COLO668 (cell line): ENCODE data around the gene S100A11.

Source experiments
- DNase-seq: peaks from one replicate; lab custom pipeline; 2025; ENCODE audit not compliant: unreplicated experiment; lab: John Stamatoyannopoulos, UW

The S100A11 gene

GRCh38 chr1:152039886-152040285 lies 3.1 kb upstream of the S100A11 start:
- no peak for DNase-seq

GRCh38 chr1:152039461-152039860 lies 2.7 kb upstream of the S100A11 start:
- DNase-seq, result no peak

GRCh38 chr1:152038871-152039270 lies 2.1 kb upstream of the S100A11 start:
- DNase-seq, result no peak

- DNase-seq, result no peak
Observed at GRCh38 chr1:152035539-152036266, 1.1 kb downstream of the S100A11 start.

GRCh38 chr1:152034654-152035538 lies 1.9 kb downstream of the S100A11 start:
- peak; percentile 16 for DNase-seq

- no peak for DNase-seq
Observed at GRCh38 chr1:152034324-152034653, 2.5 kb downstream of the S100A11 start.

GRCh38 chr1:152029929-152030211 lies 6.9 kb downstream of the S100A11 start:
- no peak for DNase-seq

- DNase-seq, result no peak
Observed at GRCh38 chr1:152029144-152029928, 7.5 kb downstream of the S100A11 start.

- no peak for DNase-seq
Observed at GRCh38 chr1:152026895-152027294, 9.9 kb downstream of the S100A11 start.

GRCh38 chr1:152024223-152024622 lies 12.6 kb downstream of the S100A11 start:
- no peak for DNase-seq

- DNase-seq, result no peak
Observed at GRCh38 chr1:152023221-152023620, 13.6 kb downstream of the S100A11 start.

GRCh38 chr1:152022474-152022873 lies 14.3 kb downstream of the S100A11 start:
- DNase-seq, result no peak

GRCh38 chr1:152021569-152021968 lies 15.2 kb downstream of the S100A11 start:
- no peak for DNase-seq

- DNase-seq, result no peak
Observed at GRCh38 chr1:152020849-152021248, 16.0 kb downstream of the S100A11 start.

- DNase-seq, result no peak
Observed at GRCh38 chr1:152018537-152018936, 18.3 kb downstream of the S100A11 start.

GRCh38 chr1:152015766-152016165 lies 21.0 kb downstream of the S100A11 start:
- no peak for DNase-seq

- DNase-seq, result no peak
Observed at GRCh38 chr1:152014943-152015342, 21.9 kb downstream of the S100A11 start.

- peak; percentile 11 for DNase-seq
Observed at GRCh38 chr1:152013664-152014237, 23.1 kb downstream of the S100A11 start.

GRCh38 chr1:152009691-152010090 lies 27.1 kb downstream of the S100A11 start:
- DNase-seq, result no peak

- DNase-seq, result no peak
Observed at GRCh38 chr1:152007047-152007446, 29.8 kb downstream of the S100A11 start.

GRCh38 chr1:152005360-152005912 lies 31.4 kb downstream of the S100A11 start:
- no peak for DNase-seq
